Activated T-cell treated with anti-CD3 and anti-CD28 coated beads for 4 hours (primary cell): ENCODE results near the gene TBCCD1.
"Not testable (repeated sequence)": the region's sequence is repeated elsewhere in the genome, so short reads cannot be mapped to it uniquely, and the experiment has no call there.

Experiments
- DNase-seq: peaks from one replicate; pipeline ENCODE4 v3.0.0-alpha.2; 2020

Gene TBCCD1

DNA sequence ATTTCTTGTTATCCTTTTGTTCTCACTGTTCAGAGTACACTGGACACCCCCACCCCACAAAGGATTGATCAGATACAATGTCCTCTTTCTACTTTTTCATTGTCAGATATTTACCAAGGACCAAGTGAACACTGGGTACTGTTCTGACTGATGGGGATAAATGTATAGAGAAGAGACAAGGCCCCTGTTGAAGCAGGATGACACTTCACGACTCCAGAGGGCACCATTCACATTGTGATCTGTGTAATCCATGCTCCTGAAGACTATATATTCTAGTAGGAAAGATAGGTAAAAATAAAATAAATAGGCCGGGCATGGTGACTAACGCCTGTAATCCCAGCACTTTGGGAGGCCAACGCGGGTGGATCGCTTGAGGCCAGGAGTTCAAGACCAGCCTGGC, 15.8 kb downstream of the TBCCD1 start:
- no peak for DNase-seq

DNA sequence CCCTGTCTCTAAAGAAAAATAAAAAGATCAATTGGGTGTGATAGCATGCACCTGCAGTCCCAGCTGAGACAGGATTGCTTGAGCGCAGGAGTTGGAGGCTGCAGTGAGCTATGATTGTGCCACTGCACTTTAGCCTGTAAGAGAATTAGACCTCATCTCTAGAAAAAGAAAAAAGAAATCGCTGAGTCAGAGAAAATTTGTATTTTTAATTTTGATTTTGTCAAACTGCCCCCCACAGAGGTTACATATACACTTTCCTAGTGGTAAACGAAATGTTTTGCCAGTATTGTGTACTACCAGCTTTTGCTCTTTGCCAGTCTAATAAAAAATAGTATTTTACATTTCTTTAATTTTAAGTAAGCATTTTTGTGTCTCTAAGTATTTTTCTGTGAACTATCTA, 17.6 kb downstream of the TBCCD1 start:
- no peak for DNase-seq

DNA sequence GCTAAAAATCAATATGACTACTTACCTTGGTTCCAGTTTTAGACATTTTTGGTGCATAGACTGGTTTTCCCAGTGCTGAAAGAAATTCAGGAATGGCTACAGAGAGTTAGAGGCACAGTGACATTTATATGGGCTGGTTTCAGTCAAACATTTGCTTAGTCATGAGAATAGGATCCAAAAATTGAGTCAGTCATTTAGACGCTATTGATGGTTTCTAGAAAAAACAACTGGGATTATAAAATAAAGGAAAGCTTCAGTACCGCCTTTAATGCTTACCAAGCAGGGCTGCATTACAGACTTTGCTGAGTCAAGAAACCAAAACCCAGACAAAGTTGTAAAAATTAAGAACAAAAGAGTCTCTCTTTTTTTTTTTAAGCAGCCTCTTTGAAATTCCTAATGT, 22.9 kb downstream of the TBCCD1 start, which contains the start of gene CRYGS:
CRYGS (minus strand) TSS at position 100 of the 400 bp plus-strand sequence; CDS start at position 46, 54 bp downstream.
- DNase-seq, result no peak

DNA sequence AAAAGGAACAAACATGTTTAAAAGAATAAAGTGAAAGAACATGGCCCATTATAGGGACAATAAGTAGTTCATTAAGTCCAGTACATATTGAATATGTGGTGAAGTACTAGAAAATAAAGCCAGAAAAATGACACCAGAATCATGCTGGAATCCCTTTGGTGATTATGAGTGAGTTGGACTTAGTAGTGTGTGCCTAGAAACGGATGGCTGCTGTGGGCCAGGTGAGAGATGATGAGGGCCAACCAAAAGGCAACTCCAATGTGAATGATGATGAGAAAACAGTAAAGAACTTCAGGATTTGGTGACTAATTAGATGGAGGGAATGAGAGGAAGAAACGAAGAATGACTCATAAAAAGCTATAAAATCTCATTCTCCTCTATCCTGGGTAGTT, 26.3 kb downstream of the TBCCD1 start:
- no peak for DNase-seq

DNA sequence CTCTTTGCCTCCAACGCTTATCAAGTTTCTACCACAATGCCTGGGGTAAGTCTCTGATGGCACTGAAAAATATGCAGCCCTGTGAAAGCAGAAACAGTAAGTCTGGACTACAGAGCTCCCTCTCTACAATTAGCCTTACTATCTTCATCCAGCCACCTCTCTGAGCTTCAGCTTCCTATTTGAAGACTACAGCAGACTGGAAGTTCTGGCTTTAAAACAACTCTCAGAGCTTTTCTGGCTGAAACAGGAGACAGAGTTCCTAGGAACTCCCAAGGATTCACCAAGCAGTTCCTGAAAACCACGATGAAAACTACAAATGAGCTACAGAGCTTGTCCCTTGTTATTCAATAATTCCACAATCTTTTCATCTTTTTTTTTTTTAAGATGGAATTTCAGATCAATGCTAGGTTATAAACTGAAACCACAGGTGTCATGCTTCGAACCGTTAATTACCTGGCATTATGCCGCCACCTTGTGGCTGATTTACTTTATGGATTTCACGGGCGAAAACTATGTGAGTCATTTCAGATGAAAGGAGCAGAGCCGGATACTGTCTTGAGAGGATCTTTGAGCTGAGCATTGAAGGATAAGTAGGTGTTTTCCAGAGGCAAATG, 26.8 kb downstream of the TBCCD1 start:
- peak; percentile 88 for DNase-seq

DNA sequence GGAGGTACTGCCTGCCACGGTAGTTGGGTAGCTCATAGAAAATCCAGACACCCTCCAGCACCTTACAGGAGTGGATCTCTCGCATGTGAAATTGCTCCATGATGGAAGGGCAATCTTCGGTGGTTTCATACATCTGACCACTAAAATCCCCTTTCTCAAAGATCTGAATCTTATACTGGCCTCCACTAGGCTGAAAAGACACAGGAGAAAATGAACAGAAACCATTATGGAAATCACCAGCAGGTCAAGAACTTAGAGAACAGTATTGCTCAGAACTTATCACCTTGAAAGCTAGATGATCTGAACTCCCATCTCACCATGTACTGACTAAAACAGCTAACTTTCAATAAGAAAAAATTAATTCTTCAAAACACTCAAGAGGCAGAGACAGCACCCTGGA, 28.4 kb downstream of the TBCCD1 start:
- DNase-seq, result no peak

DNA sequence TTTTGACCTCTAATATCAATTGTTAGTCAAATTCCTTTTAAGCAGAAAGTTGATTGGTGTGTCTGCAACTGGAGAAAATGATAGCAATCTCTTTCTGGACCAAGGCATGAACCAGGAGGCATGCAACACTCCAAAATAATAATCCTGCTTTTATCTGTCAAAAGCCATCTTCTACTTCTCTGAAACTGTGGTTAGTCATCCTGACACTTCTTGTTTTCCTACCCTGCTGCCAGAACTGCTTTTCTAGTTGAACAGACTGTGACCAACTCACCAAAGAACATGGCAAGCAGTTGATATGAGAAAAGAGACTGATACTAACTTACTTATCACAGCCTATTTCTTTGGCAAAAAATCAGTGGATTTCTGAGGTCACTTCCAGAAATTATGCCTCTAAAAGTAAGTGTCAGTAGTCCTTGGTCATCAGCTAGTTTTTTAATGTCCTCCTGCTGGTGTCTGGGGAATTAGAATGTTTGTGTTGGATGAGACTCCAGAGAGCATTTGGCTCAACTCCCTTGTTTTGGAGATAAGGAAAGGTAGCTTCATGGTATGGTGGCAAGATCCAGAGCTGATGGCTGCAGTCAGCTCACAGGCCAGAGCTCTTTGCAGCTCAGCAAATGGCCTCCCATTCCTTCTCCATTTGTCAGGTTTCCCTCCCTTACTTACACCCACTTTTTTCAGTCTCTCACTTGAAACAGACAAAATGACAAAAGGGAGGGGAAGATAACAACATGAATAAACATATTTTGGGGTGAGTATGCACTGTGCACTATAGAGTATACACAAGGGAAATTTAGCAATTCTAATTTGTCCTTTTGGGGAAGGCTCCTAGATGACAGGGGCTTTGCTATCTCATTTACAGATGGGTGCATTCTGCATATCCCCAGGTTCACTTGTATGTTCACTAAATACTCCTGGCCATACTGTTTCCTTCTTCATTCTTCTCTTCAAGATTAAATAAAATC, 30.0 kb downstream of the TBCCD1 start:
- DNase-seq, result no peak

DNA sequence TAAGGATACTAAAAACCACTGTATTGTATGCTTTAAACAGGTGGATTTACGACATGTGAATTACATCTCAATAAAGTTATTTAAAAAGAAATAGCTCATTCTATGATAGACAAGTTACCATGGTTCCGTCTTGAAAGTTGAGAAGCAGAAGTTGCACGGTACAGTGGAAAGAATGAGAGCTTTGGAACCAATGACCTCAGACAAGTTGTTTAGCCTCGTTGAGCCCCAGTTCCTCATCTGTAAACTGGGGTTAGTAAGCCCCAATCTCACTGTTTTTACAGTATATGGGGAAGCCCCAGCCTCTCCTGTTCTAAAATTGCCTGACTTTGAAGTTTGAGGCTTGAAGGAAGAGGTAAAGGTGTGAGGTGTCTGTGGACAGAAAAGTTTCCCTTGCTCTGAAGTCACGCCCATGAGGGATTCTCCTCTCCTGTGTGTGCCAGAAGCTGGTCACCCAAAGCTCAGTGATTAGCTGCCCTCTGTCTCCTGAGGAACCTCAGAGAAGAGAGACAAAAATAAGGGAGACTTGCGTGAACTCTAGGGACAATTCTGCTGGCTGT, 32.9 kb downstream of the TBCCD1 start:
- DNase-seq, result peak; percentile 17

DNA sequence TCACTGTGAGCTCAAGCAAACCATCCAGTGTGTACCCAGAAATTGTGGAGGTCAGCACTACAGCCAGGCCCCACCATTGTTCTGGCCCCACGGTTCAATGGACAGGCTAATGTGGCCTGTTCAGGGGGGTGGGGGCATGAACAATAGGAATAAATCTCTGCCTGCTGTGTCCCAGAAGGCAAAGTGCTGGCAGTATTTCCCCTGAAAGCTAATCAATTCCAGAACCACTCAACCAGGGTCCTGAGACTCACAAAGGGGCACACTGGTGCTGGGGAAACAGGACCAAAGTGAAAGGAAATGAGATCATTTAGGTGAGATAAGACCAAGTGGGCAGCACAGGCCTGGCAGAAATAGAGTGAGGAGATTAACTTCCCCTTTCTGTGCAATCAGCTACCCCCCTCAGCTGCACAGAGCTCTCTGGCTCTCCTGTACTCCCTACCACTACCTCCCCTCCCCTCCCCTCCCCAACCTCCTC, 34.5 kb downstream of the TBCCD1 start:
- no peak for DNase-seq

DNA sequence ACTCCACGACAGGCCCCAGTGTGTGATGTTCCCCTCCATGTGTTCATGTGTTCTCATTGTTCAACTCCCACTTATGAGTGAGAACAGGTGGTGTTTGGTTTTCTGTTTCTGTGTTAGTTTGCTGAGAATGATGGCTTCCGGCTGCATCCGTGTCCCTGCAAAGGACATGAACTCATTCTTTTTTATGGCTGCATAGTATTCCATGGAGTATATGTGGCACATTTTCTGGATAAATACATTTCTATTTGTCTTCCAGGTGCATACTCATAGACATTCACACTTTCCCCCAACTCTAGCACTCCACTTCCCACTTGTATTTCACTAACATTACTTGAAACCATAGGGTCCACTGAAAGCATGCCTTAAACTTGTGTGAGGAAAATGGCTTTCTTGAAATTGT, 35.4 kb downstream of the TBCCD1 start:
- not testable (repeated sequence) for DNase-seq

DNA sequence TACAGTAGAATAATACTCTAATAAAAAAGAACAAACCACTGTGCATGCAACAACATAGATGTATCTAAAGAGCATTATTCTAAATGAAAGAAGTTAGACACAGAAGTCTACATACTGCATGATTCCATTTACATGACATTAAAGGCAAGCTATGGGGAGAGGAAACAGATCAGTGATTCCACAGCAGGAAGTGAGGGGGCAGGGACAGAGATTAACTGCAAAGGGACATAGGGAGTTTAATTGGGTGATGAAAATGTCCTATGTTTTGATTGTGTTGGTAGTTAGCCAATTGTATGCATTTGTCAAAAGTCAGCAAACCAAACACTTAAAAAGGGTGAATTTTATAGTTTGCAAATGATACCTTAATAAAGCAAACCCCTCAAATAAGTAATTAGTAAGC, 36.7 kb downstream of the TBCCD1 start:
- DNase-seq, result no peak

DNA sequence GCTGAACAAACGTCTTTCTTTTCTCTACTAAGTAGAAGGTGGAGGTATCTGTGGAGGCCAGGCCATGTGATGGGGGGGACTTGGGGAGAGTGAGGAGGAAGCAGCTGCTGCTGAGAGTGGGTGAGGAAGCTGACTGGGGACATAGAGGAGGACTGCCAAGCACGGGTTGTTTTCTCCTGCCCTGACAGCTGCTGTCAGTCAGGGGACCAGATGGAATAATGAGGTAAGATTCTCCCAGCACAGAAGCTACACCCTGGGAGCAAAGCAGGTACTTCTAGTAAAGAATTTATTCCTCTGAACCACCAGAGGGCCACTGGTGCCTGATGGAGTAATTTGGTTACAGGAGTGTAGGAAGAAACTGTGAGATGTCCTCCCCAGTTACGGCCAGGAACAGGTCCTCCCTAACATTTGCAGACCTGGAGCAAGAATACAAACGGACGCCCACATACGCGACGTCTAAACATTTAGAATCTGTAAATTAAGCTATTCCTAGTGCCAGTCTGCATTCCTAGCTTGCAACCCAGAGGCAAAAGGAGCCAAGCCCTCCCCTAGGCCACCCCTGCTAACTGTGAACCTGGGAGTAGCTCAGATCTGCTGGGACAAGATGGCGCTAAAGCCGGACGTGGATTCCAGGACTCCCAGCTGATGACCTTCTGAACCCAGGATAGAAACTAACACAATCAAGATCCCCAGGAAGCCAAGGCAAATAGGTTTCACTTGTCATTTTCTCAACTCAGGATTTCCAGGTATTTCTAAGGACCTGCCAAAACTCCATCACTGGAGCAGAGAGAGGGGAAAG, 37.7 kb downstream of the TBCCD1 start:
- no peak for DNase-seq

DNA sequence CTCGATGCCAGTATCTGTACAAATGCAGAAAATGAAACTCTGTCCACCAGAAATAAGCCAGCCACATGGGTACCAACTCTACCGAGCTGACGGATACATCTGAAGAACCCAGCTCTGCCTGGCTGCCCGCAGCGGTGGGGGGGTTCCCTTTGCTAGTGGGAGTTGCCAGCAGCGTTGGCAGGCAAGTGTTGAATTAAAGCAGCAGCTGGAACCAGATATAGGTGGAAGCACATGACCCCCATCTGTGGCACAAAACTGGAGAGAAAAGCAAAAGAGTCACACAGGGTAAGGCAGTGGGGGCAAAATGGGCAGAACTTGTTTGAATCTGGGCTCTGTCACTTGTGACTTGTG, 40.9 kb downstream of the TBCCD1 start:
- no peak for DNase-seq

DNA sequence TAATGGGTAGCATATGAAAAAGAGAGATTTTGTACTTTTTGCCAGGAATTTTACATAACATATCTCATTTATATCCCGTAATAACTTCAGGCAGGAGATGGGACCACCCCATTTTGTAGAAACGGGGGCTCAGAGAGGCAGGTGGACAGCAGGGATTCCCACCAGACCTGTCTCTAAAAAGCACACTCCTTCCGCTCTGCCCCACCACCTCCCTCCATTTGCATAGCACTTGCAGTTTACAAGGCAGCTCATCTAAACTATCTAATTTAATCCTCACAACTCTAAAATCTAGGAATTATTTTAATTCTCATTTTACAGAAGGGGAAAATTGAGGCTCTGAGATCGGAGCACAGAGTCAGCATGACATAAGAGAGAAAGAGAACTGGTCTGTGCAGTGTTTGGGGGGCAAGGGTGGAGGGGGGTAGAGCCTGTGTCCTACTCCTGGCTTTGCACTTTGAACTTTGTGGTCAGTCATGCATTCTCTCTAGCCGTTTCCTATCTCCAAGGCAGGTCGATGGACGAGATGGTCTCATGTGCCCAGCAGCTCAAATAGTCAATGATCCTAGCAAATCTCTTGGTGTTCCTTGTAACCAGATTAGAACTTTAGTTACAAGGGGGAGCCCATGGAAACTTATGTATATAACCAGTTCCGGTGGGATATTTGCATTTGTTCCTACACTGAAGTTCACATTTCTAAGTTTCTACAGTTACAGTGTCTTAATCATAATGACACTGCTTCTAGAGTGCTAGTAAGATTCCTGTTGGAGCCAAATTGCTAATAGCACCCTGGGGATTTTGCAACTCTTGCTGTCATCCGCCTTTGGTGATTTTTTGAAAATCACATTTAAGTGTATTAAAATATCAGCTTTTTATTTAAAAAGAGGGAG, 41.5 kb downstream of the TBCCD1 start:
- no peak for DNase-seq

DNA sequence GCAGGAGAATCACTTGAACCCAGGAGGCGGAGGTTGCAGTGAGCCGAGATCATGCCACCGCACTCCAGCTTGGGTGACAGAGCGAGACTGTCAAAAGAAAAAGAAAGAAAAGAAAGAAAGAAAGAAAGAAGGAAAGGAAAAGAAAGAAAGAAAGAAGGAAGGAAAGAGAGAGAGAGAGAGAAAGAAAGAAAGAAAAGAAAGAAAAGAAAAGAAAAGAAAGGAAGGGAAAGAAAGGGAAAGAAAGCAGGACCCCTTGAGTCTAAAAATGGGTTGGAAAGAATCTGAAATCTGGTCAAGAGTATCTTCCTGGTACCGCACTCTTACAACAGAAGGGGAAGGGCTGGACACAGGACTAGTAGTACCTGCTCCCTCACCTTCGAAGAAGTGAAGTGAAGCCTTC, 42.5 kb downstream of the TBCCD1 start:
- no peak for DNase-seq

DNA sequence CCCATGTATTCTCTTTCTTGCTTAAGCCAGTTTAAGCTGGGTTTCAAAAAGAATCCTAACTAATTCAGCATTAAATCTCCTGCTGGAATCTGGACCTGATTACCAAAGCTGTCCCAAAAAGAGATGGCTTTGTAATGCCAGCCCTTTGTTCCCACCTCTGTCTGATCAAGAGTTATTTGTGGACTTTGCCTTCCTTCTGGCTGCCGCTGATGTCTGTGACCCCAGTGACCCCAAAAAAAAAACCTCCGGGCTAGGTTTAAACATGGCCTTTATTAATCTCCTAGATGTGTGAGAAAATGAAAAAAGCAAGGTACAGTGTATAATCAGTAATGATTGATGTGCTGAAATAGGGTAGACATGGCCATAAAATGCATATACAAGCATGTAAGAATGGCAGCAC, 43.7 kb downstream of the TBCCD1 start:
- DNase-seq, result no peak

DNA sequence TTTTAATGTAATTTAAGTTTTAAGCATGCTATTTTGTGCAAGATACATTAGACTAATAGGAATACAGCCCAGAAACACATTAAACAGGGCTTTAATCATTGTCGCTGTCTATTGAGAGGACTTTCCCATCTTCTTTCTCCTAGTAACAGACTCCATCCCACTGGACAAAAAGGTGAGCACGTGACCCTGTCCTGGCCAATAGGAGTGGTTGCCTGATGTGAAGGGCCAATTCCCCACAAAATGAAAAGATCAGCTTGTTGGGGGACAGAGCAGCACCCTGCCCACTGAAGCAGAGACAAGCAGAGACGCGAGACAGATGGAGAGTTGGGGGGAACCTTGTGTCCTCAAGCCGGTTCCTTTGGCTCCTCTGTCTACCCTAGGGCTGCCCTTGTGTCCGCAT, 44.1 kb downstream of the TBCCD1 start:
- DNase-seq, result no peak

DNA sequence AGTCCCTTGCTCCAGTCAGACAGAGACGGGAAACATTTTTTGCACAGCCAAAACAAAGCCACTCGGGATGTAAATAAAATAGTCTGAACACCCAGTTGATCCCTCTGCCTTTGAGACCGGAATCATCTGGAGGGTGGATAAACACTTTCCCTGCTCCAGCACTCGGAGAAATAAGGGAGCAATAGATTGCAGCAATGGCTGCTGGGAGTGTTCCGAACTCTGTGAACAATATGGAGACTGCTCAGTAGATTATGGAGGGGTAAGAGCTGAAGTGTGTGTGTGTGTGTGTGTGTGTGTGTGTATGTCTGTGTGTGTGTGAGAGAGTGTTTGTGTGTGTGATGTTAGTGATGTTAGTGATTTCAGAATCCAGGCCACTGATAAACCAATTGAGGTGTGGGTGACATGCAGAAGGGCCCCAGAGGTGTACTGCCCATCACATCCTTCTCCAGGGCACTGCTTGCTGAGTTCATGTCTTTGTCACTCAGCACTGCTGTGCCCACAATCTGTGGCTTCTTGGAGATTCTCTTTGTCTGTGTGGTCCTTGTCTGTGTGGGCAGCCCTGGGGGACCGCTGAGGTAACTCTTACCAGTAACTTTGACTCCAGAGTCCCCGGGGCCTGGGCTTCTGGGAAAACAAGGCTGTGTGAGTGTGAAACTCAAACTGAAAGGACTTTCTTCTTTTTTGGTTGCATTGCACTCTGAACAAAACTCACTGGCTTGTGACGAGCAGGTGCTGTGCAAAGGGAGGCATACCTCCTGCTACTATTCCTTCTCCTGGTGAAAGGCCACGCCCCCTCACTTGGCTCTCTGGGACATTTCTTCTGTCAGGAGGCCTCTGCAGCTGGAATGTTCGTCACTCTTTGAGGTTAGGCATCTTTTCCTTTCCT, 45.9 kb downstream of the TBCCD1 start:
- DNase-seq, result no peak

DNA sequence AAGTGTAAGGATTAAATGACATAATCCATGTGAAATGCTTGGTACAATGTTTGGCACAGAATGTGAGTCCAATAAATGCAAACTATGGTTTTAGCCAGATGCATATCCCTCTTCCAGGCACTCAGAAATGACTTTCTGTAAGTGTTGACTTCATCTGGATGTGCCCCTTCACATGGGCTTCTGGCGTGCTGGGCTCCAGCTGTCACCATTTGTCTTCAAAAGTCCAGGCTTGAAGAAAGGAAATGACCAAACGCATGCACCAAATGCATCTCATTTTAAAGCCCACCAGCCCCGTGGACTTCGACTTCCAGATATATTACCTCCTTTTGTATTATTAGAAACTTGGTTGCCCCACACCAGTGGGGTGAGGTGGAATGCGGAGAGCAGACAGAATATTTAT, 46.7 kb downstream of the TBCCD1 start:
- DNase-seq, result no peak

DNA sequence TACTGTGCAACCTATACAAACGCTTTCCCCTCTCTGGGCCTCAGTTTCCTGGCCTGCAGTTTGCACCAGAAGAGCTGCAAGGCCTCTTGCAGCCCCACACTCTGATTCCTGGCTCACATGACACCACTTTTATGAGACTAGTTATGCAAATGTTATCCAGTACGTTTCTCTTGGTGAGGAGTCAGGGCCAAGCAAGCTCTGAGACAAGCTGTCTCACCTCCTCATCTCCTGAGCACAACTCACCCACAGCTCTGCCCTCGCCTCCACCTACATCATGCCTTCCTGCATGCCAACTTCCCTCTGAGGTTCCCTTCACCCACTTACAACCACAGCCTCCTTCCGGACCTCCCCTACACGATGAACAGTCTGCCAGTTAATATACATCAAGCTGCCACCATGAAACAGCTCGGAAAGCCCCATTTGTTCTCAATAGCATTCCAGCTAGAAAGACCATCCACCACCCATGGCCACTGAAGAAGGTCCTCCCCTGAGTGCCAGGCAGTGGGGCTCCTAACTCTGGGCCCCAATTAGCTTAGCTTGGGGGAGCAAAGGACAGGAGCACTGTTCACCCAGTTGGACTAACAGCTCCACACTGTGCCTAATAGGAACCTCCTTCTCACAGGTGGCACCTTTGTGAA, 48.0 kb downstream of the TBCCD1 start:
- DNase-seq, result peak; percentile 55

DNA sequence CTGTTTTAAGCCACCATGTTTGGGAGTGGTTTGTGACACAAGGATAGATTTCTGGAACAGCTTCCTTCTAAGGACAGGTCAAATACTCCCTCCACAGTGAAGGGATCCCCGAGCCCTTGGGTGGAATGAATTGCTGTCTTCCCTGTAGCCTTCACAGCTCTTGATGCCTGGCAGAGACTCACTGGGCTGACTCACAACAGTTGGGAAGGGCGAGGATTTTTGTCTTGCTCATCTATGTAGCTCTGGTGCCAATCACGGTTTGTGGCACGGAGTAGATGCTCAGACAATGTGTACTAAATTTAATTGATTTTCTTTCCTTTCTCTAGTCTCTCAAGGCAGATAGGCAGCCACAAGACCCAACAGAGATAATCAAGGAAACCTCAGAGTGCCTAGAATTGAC, 49.9 kb downstream of the TBCCD1 start:
- DNase-seq, result no peak
